ENCODE results near the gene BMPR1A.

DNA sequence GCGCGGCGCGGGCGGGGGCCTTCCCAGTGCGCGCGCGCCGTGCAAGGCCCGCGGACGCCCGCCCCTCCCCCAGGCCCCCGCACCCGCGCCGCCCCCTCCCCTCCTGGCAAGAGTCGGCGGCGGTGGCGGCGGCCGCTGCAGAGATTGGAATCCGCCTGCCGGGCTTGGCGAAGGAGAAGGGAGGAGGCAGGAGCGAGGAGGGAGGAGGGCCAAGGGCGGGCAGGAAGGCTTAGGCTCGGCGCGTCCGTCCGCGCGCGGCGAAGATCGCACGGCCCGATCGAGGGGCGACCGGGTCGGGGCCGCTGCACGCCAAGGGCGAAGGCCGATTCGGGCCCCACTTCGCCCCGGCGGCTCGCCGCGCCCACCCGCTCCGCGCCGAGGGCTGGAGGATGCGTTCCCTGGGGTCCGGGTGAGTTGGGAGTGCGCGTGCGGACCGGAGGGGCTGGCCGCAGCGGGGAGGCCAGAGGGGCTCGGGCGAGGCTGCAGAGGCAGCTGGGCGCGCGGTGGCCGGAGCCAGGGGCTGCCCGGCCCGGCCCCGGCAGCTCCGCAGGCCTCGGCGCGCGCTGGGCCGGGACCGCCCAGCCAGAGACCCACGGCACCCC lies at the start of gene BMPR1A:
- no peak for TF ChIP-seq POLR2AphosphoS5 (IDR thresholded peaks at IDR 0.05)
- TF ChIP-seq, protein P1, sequence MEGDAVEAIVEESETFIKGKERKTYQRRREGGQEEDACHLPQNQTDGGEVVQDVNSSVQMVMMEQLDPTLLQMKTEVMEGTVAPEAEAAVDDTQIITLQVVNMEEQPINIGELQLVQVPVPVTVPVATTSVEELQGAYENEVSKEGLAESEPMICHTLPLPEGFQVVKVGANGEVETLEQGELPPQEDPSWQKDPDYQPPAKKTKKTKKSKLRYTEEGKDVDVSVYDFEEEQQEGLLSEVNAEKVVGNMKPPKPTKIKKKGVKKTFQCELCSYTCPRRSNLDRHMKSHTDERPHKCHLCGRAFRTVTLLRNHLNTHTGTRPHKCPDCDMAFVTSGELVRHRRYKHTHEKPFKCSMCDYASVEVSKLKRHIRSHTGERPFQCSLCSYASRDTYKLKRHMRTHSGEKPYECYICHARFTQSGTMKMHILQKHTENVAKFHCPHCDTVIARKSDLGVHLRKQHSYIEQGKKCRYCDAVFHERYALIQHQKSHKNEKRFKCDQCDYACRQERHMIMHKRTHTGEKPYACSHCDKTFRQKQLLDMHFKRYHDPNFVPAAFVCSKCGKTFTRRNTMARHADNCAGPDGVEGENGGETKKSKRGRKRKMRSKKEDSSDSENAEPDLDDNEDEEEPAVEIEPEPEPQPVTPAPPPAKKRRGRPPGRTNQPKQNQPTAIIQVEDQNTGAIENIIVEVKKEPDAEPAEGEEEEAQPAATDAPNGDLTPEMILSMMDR (IDR thresholded peaks at IDR 0.05), result no peak

Measured in suprapubic skin (tissue), 3 donors.